K562 (cell line): Measurements from ENCODE around the gene ST6GALNAC5. TPM values are rescaled to one million over a fixed set of nuclear protein-coding genes. Genes with fewer than 3 reads are reported as not detected.

Experiments
- ATAC-seq: fragments of 200-7000 bp; cut with Tn5 transposase; 3 replicates; pipeline ENCODE4 v1.9.1; 2020; ENCODE audit warnings: moderate library complexity
- BruUV-seq: library from RNA; stranded (reverse); fragments of 400-500 nt; replicated peaks from 2 replicates; lab custom pipeline; 2021; lab: Mats Ljungman, UMichigan
- CTCF ChIA-PET: fragments of 300-600 bp; formaldehyde crosslinking; extraction: SDS; loops from one replicate; lab custom pipeline; 2021; ENCODE audit warnings: low intra/inter-chr PET ratio; lab: Yijun Ruan, JAX
- POLR2A ChIA-PET: fragments of 300-600, 350-650 bp; sonication (Branson Sonifier 250); formaldehyde crosslinking; extraction: SDS; loops from one replicate; lab custom pipeline; 2021; ENCODE audit warnings: antibody characterized with exemption, inconsistent platforms; lab: Yijun Ruan, JAX
- DNase-seq, 4 experiments: peaks; one replicate each; pipeline versions ENCODE4 v3.0.0 to v3.0.0-alpha.2; 2011 to 2018; ENCODE audit warnings: low spot score in 3 of 4, mixed read lengths in 3 of 4; ENCODE audit errors: extremely low read depth in 1 of 4
- FAIRE-seq: peaks from 2 replicates; lab custom pipeline; 2011; peaks lifted over from hg19 to GRCh38; lab: Jason Lieb, UNC
- H2AFZ ChIP-seq: 2 replicates; pipeline ENCODE4 v1.6.0; 2011; ENCODE audit warnings: low read depth, low read length, control low read depth, inconsistent platforms
- H3K27ac ChIP-seq: fragments of 200-600 bp; 3 replicates; pipeline ENCODE4 v1.8.0; 2011; ENCODE audit warnings: low read depth, mild to moderate bottlenecking, control low read depth, inconsistent platforms, low read length, moderate library complexity, mixed read lengths; ENCODE audit errors: extremely low read depth
- H3K27me3 ChIP-seq, 2 experiments: fragments of 300-600 bp in 1 of 2; 2 replicates in 1 of 2; 3 replicates in 1 of 2; pipeline versions ENCODE4 v1.6.0 to v1.8.0; 2011; ENCODE audit warnings: inconsistent platforms in 2 of 2, low read length in 2 of 2, mild to moderate bottlenecking in 1 of 2, mixed read lengths in 1 of 2, moderate library complexity in 1 of 2; ENCODE audit not compliant: control insufficient read depth in 2 of 2, insufficient read depth in 2 of 2
- H3K36me3 ChIP-seq: fragments of 300-600 bp; 3 replicates; pipeline ENCODE4 v1.8.0; 2011; ENCODE audit warnings: mild to moderate bottlenecking, low read length, inconsistent platforms; ENCODE audit not compliant: control insufficient read depth, insufficient read depth
- H3K4me1 ChIP-seq, 2 experiments: fragments of 200-600 bp in 1 of 2; replicated peaks in 1 of 2; 2 replicates in 1 of 2; 3 replicates in 1 of 2; pipeline versions ENCODE4 v1.5.1 to v1.8.0; 2011; ENCODE audit warnings: inconsistent platforms in 2 of 2, low read length in 2 of 2, mild to moderate bottlenecking in 1 of 2, mixed read lengths in 1 of 2, moderate library complexity in 1 of 2; ENCODE audit not compliant: control insufficient read depth in 2 of 2, insufficient read depth in 2 of 2
- H3K4me2 ChIP-seq: 2 replicates; pipeline ENCODE4 v1.6.1; 2011; ENCODE audit warnings: low read length, control low read depth, inconsistent platforms, mixed read lengths; ENCODE audit not compliant: insufficient read depth
- H3K4me3 ChIP-seq: fragments of 200-600 bp; sonication (generic), shearing (Covaris generic); 2 replicates; pipeline ENCODE4 v1.5.1; 2016; ENCODE audit warnings: control low read depth, inconsistent platforms
- H3K79me2 ChIP-seq: fragments of 200-600 bp; 3 replicates; pipeline ENCODE4 v1.8.0; 2011; ENCODE audit warnings: low read length, inconsistent platforms; ENCODE audit not compliant: control insufficient read depth, insufficient read depth
- H3K9ac ChIP-seq, 2 experiments: 2 replicates each; pipeline versions ENCODE4 v1.6.0 to v1.6.1; 2011; ENCODE audit warnings: low read depth in 2 of 2, low read length in 2 of 2, control low read depth in 1 of 2, inconsistent platforms in 1 of 2, mild to moderate bottlenecking in 1 of 2, mixed read lengths in 1 of 2; ENCODE audit not compliant: insufficient read depth in 1 of 2
- H3K9me1 ChIP-seq: one replicate; pipeline ENCODE4 v1.6.0; 2011; ENCODE audit warnings: inconsistent platforms, mild to moderate bottlenecking, low read length, moderate library complexity; ENCODE audit not compliant: control insufficient read depth, insufficient read depth
- H3K9me3 ChIP-seq: replicated peaks from 2 replicates; pipeline ENCODE4 v1.5.1; 2011; ENCODE audit warnings: low read depth, low read length, inconsistent platforms; ENCODE audit not compliant: control insufficient read depth, insufficient read depth
- H4K20me1 ChIP-seq: replicated peaks from 2 replicates; pipeline ENCODE4 v1.6.1; 2011; ENCODE audit warnings: low read length, inconsistent platforms, mixed read lengths; ENCODE audit not compliant: control insufficient read depth, insufficient read depth
- RBBP5 ChIP-seq: fragments of 200-600 bp; sonication (generic); IDR thresholded peaks from 2 replicates; pipeline ENCODE4 v1.6.1; 2012; ENCODE audit warnings: borderline replicate concordance, mild to moderate bottlenecking, low read length, control low read depth, inconsistent platforms; ENCODE audit not compliant: insufficient read depth, poor library complexity, severe bottlenecking
- SAFB2 ChIP-seq: fragments of 200-400 bp; formaldehyde crosslinking; IDR thresholded peaks from 2 replicates; pipeline ENCODE4 v1.6.1; 2018; ENCODE audit warnings: borderline replicate concordance, low read length, low read depth, moderate library complexity; ENCODE audit not compliant: severe bottlenecking
- SIN3B ChIP-seq: fragments of 450-650 bp; IDR thresholded peaks from 2 replicates; pipeline ENCODE4 v1.6.1; 2017; ENCODE audit warnings: low read depth, mild to moderate bottlenecking, moderate library complexity
- SNIP1 ChIP-seq: fragments of 450-650 bp; IDR thresholded peaks from 2 replicates; pipeline ENCODE4 v1.7.1; 2017; ENCODE audit warnings: low read depth, mild to moderate bottlenecking
- ZC3H8 ChIP-seq: fragments of 450-650 bp; IDR thresholded peaks from 2 replicates; pipeline ENCODE4 v1.6.1; 2017
- WGBS: fragments of 100-300 bp; shearing (Covaris generic); methylation state at CpG from one replicate; pipeline ENCODE4 v1.1.6; 2016; ENCODE audit warnings: low coverage, mixed read lengths; ENCODE audit not compliant: insufficient coverage; ENCODE audit errors: missing lambda C conversion rate; 5-methylcytosine and 5-hydroxymethylcytosine counted together
- in situ Hi-C: fragments of 300-500 bp; cut with MboI; formaldehyde crosslinking; loops from 4 replicates; pipeline ENCODE4 v1.15.0; 2018; ENCODE audit warnings: inconsistent platforms, mixed read lengths
- intact Hi-C: fragments of 100-400 bp; cut with micrococcal nuclease; formaldehyde crosslinking; loops from 2 replicates; pipeline ENCODE4 v1.14.2; 2022
- polyA plus RNA-seq, 8 experiments: library from polyadenylated mRNA; depleted of rRNA in 4 of 8; stranded (reverse) in 5 of 8; unstranded in 3 of 8; fragments of >200 nt; fragmentation: Nextera tagmentation in 2 of 8; fragmentation: Illumina TruSeq in 1 of 8; extraction: Ambion mirVana in 2 of 8; extraction: Trizol in 1 of 8; gene quantifications; 2 replicates each; pipeline versions ENCODE4 v1.2.1 to v1.2.3, GENCODE V29; 2011 to 2014; ENCODE audit warnings: inconsistent platforms in 1 of 8, missing spikeins in 1 of 8
- total RNA-seq, 7 experiments: library from RNA; depleted of rRNA in 6 of 7; stranded (reverse); fragments of >200 nt in 6 of 7; fragmentation: Illumina TruSeq in 2 of 7; extraction: Trizol in 2 of 7; gene quantifications; 2 replicates each; pipeline versions ENCODE4 v1.2.1 to v1.2.3, GENCODE V29; 2011 to 2021; ENCODE audit warnings: low replicate concordance in 1 of 7

Gene ST6GALNAC5
- total and polyA plus RNA-seq, 9 of the 15 experiments (the other 6 are each of a cell fraction or from before 2014, with no cell fraction given): 0.04 to 0.14 TPM; not detected in 7

GRCh38 chr1:77064246-77064645 lies 197.0 kb downstream of the ST6GALNAC5 start:
- Histone ChIP-seq H2AFZ (no peak overlapping the region), H3K27me3 (no peaks in the 10 kb centered on the region; a peak in 1 of 5 replicates), H3K4me1 (no peaks in the 10 kb centered on the region), H3K9me1 (no peaks in the 10 kb centered on the region), H3K27ac (no peak overlapping the region), H4K20me1 (no peaks in the 10 kb centered on the region), H3K4me3 (no peak overlapping the region), H3K36me3 (no peaks in the 10 kb centered on the region), H3K9me3 (no peaks in the 10 kb centered on the region), H3K4me2 (no peak overlapping the region), H3K79me2 (no peaks in the 10 kb centered on the region), H3K9ac (no peak overlapping the region)
- TF ChIP-seq RBBP5: no peak
- ChIA-PET CTCF (no interaction called here), POLR2A (no interaction called here)
- in situ Hi-C loops: no loop called here
- ATAC-seq (no peak), DNase-seq (no peak), FAIRE-seq (no peak)
- 0% methylated on average over 2 of the region's 2 CpGs for WGBS
- BruUV-seq: no TSS peak
- intact Hi-C loops: no loop called here

GRCh38 chr1:77065693-77066342 lies 198.5 kb downstream of the ST6GALNAC5 start:
- Histone ChIP-seq H3K9me1 (no peaks in the 10 kb centered on the region), H3K4me3 (no peak overlapping the region), H3K27me3 (no peaks in the 10 kb centered on the region), H3K4me2 (no peak overlapping the region), H3K9ac (no peak overlapping the region), H3K27ac (no peak overlapping the region), H4K20me1 (no peaks in the 10 kb centered on the region), H3K9me3 (no peaks in the 10 kb centered on the region), H3K4me1 (no peaks in the 10 kb centered on the region), H2AFZ (no peak overlapping the region), H3K79me2 (no peaks in the 10 kb centered on the region), H3K36me3 (no peaks in the 10 kb centered on the region)
- ChIA-PET POLR2A (no interaction called here), CTCF (no interaction called here)
- in situ Hi-C loops: no loop called here
- WGBS: 1% methylated on average over 7 of the region's 7 CpGs
- no TSS peak for BruUV-seq
- intact Hi-C loops: no loop called here
- ATAC-seq (no peak), FAIRE-seq (no peak), DNase-seq (no peak)
- TF ChIP-seq ZC3H8: no peak
- no peak for TF ChIP-seq SIN3B
- no peak for TF ChIP-seq SNIP1
- no peak for TF ChIP-seq SAFB2
